ENCODE measurements around the gene STK17B. TPM values are rescaled to one million over a fixed set of nuclear protein-coding genes. Genes with fewer than 3 reads are reported as not detected.
A peak's percentile ranks its signal among the peaks of the same experiment; 100 is the strongest.
"Not testable (repeated sequence)": the region's sequence is repeated elsewhere in the genome, so short reads cannot be mapped to it uniquely, and the experiment has no call there.

Gene STK17B
- total RNA-seq, 2 experiments from 2014 or later, result 237 to 250 TPM

GRCh38 chr2:196200557-196200956 lies 29.2 kb upstream of the STK17B start:
- intact Hi-C loops (cut with micrococcal nuclease), result loop anchor here (2.0 kb wide), 1 partner anchor 18 kb away; no protein-coding TSS in a partner anchor
- peak; percentile 91 for ATAC-seq
- Mint-ChIP-seq H3K4me3 (peak overlapping the region; percentile 48), H3K4me1 (ENCODE audit: low read depth) (peaks cover 45% of the 10 kb centered on the region), H3K36me3 (ENCODE audit: low read depth) (peaks cover 6% of the 10 kb centered on the region), H3K27ac (peak overlapping the region; percentile 90), H3K9me3 (no peaks in the 10 kb centered on the region), H3K27me3 (no peaks in the 10 kb centered on the region)
- ChIA-PET CTCF (interaction anchor here (0.8 to 1.8 kb wide), 6 partner anchors 9 to 122 kb away, joined by 3 to 5 read pairs (median 3); no protein-coding TSS in a partner anchor), POLR2A (interaction anchor here (1.1 to 1.6 kb wide), 6 partner anchors 18 to 60 kb away, joined by 3 to 9 read pairs (median 5); partner anchors contain the start of gene STK17B)
- no peak for TF ChIP-seq CTCF (IDR thresholded peaks at IDR 0.05)
- DNase-seq, result peak; percentile 68

- DNase-seq (no peak), ATAC-seq (no peak)
- TF ChIP-seq CTCF (IDR thresholded peaks at IDR 0.05), result no peak
- Mint-ChIP-seq H3K36me3 (ENCODE audit: low read depth) (peaks cover 2% of the 10 kb centered on the region), H3K9me3 (no peaks in the 10 kb centered on the region), H3K4me3 (no peak overlapping the region), H3K4me1 (ENCODE audit: low read depth) (peaks cover 53% of the 10 kb centered on the region), H3K27ac (no peak overlapping the region), H3K27me3 (no peaks in the 10 kb centered on the region)
- ChIA-PET POLR2A (interaction anchor here (1.0 to 2.5 kb wide), 10 partner anchors 11 to 651 kb away, joined by 3 to 13 read pairs (median 4); partner anchors contain the start of gene STK17B), CTCF (interaction anchor here (0.7 to 2.3 kb wide), 10 partner anchors 8 to 258 kb away, joined by 3 to 7 read pairs (median 4); no protein-coding TSS in a partner anchor)
- intact Hi-C loops (cut with micrococcal nuclease), result no loop called here
These were observed 24.4 kb upstream of the STK17B start for GRCh38 chr2:196195758-196196157.

GRCh38 chr2:196195302-196195701 lies 23.9 kb upstream of the STK17B start:
- H3K4me1 Mint-ChIP-seq (ENCODE audit: low read depth), result peaks cover 53% of the 10 kb centered on the region
- intact Hi-C loops (cut with micrococcal nuclease), result no loop called here
- CTCF ChIA-PET, result interaction anchor here (0.7 to 2.3 kb wide), 9 partner anchors 9 to 258 kb away, joined by 3 to 7 read pairs (median 4); no protein-coding TSS in a partner anchor
- peak overlapping the region; percentile 50 for H3K27ac Mint-ChIP-seq
- H3K36me3 Mint-ChIP-seq (ENCODE audit: low read depth), result peaks cover 1% of the 10 kb centered on the region
- no peaks in the 10 kb centered on the region for H3K27me3 Mint-ChIP-seq
- DNase-seq (no peak), ATAC-seq (no peak)
- TF ChIP-seq CTCF (IDR thresholded peaks at IDR 0.05), result no peak
- no peak overlapping the region for H3K4me3 Mint-ChIP-seq
- H3K9me3 Mint-ChIP-seq, result no peaks in the 10 kb centered on the region
- POLR2A ChIA-PET, result interaction anchor here (1.1 to 2.5 kb wide), 7 partner anchors 11 to 651 kb away, joined by 3 to 13 read pairs (median 4); partner anchors contain the start of gene STK17B

GRCh38 chr2:196191541-196191940 lies 20.2 kb upstream of the STK17B start:
- H3K9me3 Mint-ChIP-seq, result peaks cover 10% of the 10 kb centered on the region
- ChIA-PET POLR2A (interaction anchor here (1.5 kb wide), 1 partner anchor 8 kb away, joined by 5 read pairs; no protein-coding TSS in a partner anchor), CTCF (interaction anchor here (1.0 to 1.2 kb wide), 3 partner anchors 11 to 84 kb away, joined by 3 to 5 read pairs (median 4); no protein-coding TSS in a partner anchor)
- intact Hi-C loops (cut with micrococcal nuclease), result no loop called here
- H3K27me3 Mint-ChIP-seq, result no peaks in the 10 kb centered on the region
- DNase-seq, result no peak
- H3K36me3 Mint-ChIP-seq (ENCODE audit: low read depth), result peaks cover 10% of the 10 kb centered on the region
- ATAC-seq, result no peak
- peaks cover 64% of the 10 kb centered on the region for H3K4me1 Mint-ChIP-seq (ENCODE audit: low read depth)
- H3K27ac Mint-ChIP-seq, result no peak overlapping the region
- no peak overlapping the region for H3K4me3 Mint-ChIP-seq
- TF ChIP-seq CTCF (IDR thresholded peaks at IDR 0.05), result no peak

GRCh38 chr2:196187898-196188458 lies 16.6 kb upstream of the STK17B start:
- Mint-ChIP-seq H3K9me3 (peaks cover 16% of the 10 kb centered on the region), H3K4me1 (ENCODE audit: low read depth) (peaks cover 77% of the 10 kb centered on the region), H3K27me3 (no peaks in the 10 kb centered on the region), H3K4me3 (no peak overlapping the region), H3K36me3 (ENCODE audit: low read depth) (peaks cover 15% of the 10 kb centered on the region), H3K27ac (no peak overlapping the region)
- DNase-seq (no peak), ATAC-seq (no peak)
- TF ChIP-seq CTCF (IDR thresholded peaks at IDR 0.05), result no peak
- intact Hi-C loops (cut with micrococcal nuclease), result no loop called here
- POLR2A ChIA-PET, result interaction anchor here (1.0 kb wide), 1 partner anchor 18 kb away, joined by 3 read pairs; no protein-coding TSS in a partner anchor
- CTCF ChIA-PET, result interaction anchor here (1.5 to 1.8 kb wide), 2 partner anchors 8 to 31 kb away, joined by 3 read pairs; no protein-coding TSS in a partner anchor

GRCh38 chr2:196187175-196187700 lies 15.9 kb upstream of the STK17B start:
- H3K36me3 Mint-ChIP-seq (ENCODE audit: low read depth), result peaks cover 15% of the 10 kb centered on the region
- ChIA-PET CTCF (interaction anchor here (1.8 kb wide), 1 partner anchor 9 kb away, joined by 3 read pairs; no protein-coding TSS in a partner anchor), POLR2A (interaction anchor here (0.6 to 1.0 kb wide), 2 partner anchors 18 to 32 kb away, joined by 3 read pairs; no protein-coding TSS in a partner anchor)
- intact Hi-C loops (cut with micrococcal nuclease); H3K4me3 Mint-ChIP-seq; DNase-seq; H3K27me3 Mint-ChIP-seq; H3K27ac Mint-ChIP-seq; ATAC-seq: not testable (repeated sequence)
- peaks cover 83% of the 10 kb centered on the region for H3K4me1 Mint-ChIP-seq (ENCODE audit: low read depth)
- H3K9me3 Mint-ChIP-seq, result peaks cover 16% of the 10 kb centered on the region

Data from activated CD8-positive, alpha-beta T cell treated with anti-CD3 and anti-CD28 coated beads for 36 hours (primary cell).